Transverse colon (tissue), 4 donors: Measurements from ENCODE around the gene RHOH.
"Not testable (repeated sequence)": the region's sequence is repeated elsewhere in the genome, so short reads cannot be mapped to it uniquely, and the experiment has no call there.

Experiments used
- POLR2AphosphoS5 ChIP-seq, 3 donors: sonication (generic); formaldehyde crosslinking; IDR thresholded peaks; one replicate each; pipeline ENCODE4 v1.6.1; 2016; ENCODE audit warnings: antibody characterized with exemption in 3 of 3
- TF ChIP-seq, protein P1 (sequence below), 5 experiments: fragments of 200-600 bp in 3 of 5; fragments of 450-650 bp in 2 of 5; sonication (generic) in 3 of 5; IDR thresholded peaks; 1 replicate in 2 of 5; 2 replicates in 3 of 5; pipeline ENCODE4 v1.5.1; 2016 to 2017; ENCODE audit warnings: antibody characterized with exemption in 5 of 5, inconsistent platforms in 3 of 5, mild to moderate bottlenecking in 2 of 5, moderate library complexity in 1 of 5

DNA sequence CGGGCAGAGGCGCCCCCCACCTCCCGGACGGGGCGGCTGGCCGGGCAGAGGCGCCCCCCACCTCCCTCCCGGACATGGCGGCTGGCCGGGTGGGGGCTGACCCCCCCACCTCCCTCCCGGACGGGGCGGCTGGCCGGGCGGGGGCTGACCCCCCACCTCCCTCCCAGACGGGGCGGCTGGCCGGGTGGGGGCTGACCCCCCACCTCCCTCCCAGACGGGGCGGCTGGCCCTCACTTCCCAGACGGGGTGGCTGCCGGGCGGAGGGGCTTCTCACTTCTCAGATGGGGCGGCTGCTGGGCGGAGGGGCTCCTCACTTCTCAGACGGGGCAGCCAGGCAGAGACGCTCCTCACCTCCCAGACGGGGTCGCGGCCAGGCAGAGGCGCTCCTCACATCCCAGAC is 49.3 kb upstream of the RHOH start:
- TF ChIP-seq, protein P1, sequence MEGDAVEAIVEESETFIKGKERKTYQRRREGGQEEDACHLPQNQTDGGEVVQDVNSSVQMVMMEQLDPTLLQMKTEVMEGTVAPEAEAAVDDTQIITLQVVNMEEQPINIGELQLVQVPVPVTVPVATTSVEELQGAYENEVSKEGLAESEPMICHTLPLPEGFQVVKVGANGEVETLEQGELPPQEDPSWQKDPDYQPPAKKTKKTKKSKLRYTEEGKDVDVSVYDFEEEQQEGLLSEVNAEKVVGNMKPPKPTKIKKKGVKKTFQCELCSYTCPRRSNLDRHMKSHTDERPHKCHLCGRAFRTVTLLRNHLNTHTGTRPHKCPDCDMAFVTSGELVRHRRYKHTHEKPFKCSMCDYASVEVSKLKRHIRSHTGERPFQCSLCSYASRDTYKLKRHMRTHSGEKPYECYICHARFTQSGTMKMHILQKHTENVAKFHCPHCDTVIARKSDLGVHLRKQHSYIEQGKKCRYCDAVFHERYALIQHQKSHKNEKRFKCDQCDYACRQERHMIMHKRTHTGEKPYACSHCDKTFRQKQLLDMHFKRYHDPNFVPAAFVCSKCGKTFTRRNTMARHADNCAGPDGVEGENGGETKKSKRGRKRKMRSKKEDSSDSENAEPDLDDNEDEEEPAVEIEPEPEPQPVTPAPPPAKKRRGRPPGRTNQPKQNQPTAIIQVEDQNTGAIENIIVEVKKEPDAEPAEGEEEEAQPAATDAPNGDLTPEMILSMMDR (IDR thresholded peaks at IDR 0.05) = not testable (repeated sequence)
- TF ChIP-seq POLR2AphosphoS5 (IDR thresholded peaks at IDR 0.05) = not testable (repeated sequence)
